Measurements from ENCODE around the gene CAMKK2.
"Not testable (repeated sequence)": the region's sequence is repeated elsewhere in the genome, so short reads cannot be mapped to it uniquely, and the experiment has no call there.

Gene CAMKK2

DNA sequence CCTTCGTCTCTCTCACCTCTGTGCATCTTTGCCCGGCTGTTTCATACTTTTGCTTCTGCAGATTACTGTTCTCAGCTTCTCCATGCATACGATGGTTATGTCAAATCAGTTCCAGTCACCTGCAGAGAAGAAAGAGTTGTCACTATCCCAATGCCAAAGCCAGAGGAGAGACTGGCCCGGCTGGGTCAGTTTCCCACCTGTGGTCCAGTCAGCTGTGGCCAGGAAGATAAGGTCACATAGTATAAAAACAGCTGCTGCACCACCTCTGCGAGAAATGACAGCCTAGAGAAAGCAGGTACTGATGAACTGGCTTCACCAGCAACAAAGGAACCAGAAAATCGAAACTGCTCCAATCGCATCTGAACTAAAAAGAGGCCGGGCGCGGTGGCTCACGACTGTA is 93.0 kb downstream of the CAMKK2 start:
- Histone ChIP-seq H3K36me3 (ENCODE audit: control insufficient read depth, low read length) (no peaks in the 10 kb centered on the region), H3K4me3 (ENCODE audit: low read length) (no peak overlapping the region), H3K4me1 (ENCODE audit: control insufficient read depth, low read length) (no peaks in the 10 kb centered on the region), H4K20me1 (ENCODE audit: control insufficient read depth, insufficient read depth, low read depth, low read length) (no peaks in the 10 kb centered on the region), H3K9me3 (ENCODE audit: control insufficient read depth, insufficient read depth, low read length) (no peaks in the 10 kb centered on the region), H3K4me2 (ENCODE audit: low read length) (no peak overlapping the region), H3F3A (ENCODE audit: control insufficient read depth, insufficient read depth) (no peaks in the 10 kb centered on the region), H3K79me2 (ENCODE audit: control insufficient read depth, low read length) (no peaks in the 10 kb centered on the region), H3K9me2 (replicated peaks; ENCODE audit: control insufficient read depth, low read length) (no peaks in the 10 kb centered on the region), H3K27me3 (ENCODE audit: control insufficient read depth, low read length) (peaks cover 3% of the 10 kb centered on the region; the same call in 1 of the 2 replicates), H3K27ac (ENCODE audit: low read depth, low read length) (no peak overlapping the region)
- TF ChIP-seq, protein P1, sequence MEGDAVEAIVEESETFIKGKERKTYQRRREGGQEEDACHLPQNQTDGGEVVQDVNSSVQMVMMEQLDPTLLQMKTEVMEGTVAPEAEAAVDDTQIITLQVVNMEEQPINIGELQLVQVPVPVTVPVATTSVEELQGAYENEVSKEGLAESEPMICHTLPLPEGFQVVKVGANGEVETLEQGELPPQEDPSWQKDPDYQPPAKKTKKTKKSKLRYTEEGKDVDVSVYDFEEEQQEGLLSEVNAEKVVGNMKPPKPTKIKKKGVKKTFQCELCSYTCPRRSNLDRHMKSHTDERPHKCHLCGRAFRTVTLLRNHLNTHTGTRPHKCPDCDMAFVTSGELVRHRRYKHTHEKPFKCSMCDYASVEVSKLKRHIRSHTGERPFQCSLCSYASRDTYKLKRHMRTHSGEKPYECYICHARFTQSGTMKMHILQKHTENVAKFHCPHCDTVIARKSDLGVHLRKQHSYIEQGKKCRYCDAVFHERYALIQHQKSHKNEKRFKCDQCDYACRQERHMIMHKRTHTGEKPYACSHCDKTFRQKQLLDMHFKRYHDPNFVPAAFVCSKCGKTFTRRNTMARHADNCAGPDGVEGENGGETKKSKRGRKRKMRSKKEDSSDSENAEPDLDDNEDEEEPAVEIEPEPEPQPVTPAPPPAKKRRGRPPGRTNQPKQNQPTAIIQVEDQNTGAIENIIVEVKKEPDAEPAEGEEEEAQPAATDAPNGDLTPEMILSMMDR (IDR thresholded peaks at IDR 0.05; ENCODE audit: low read depth, low read length, poor library complexity, severe bottlenecking): no peak
- TF ChIP-seq EZH2phosphoT487 (IDR thresholded peaks at IDR 0.05; ENCODE audit: borderline replicate concordance, low read length): no peak

DNA sequence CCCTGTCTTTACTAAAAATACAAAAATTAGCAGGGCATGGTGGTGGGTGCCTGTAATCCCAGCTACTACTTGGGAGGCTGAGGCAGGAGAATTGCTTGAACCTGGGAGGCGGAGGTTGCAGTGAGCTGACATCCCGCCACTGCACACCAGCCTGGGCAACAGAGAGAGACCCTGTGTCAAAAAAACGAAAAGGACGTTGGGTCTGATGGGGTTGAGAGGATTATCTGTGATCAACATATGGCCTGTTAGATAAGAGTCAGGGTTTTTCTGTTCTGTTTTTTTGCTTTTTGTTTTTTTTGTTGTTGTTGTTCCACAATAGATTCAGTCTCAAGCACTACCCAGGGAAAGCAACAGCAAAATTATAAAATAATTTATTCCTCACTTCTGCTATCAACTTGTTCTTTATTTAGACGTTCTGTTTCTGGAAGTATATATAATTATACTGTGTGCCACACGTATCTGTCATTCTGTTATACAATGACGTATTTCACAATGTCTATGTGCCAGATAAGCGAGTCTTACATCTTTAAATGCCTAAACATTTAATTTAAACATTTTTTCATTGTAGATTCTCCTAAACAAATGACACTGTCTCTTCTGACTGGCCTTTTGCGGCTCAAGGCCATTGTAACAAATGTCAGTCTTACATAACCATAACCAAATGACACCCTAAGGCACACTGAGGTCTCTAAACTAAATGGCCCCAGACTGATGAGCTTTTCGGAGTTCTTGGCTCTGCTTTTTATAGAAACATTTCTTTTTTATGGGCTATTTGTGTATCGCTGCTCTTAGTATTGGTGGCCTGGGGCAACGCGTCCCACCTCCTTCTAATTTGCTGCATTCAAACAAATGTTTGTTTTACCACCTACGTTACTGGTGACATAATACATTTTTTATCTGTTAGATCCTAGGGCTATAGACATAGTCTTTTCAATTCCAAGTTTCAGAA is 93.8 kb downstream of the CAMKK2 start:
- peaks cover 4% of the 10 kb centered on the region for H3K27me3 ChIP-seq (ENCODE audit: control insufficient read depth, low read length)
- no peak for TF ChIP-seq EZH2phosphoT487 (IDR thresholded peaks at IDR 0.05; ENCODE audit: borderline replicate concordance, low read length)
- TF ChIP-seq, protein P1 (IDR thresholded peaks at IDR 0.05; ENCODE audit: low read depth, low read length, poor library complexity, severe bottlenecking): no peak
- no peaks in the 10 kb centered on the region for H4K20me1 ChIP-seq (ENCODE audit: control insufficient read depth, insufficient read depth, low read depth, low read length)
- H3K79me2 ChIP-seq (ENCODE audit: control insufficient read depth, low read length): no peaks in the 10 kb centered on the region
- no peaks in the 10 kb centered on the region for H3K9me3 ChIP-seq (ENCODE audit: control insufficient read depth, insufficient read depth, low read length)
- no peaks in the 10 kb centered on the region for H3K36me3 ChIP-seq (ENCODE audit: control insufficient read depth, low read length)
- H3K9me2 ChIP-seq (replicated peaks; ENCODE audit: control insufficient read depth, low read length): no peaks in the 10 kb centered on the region
- H3K4me3 ChIP-seq (ENCODE audit: low read length): no peak overlapping the region
- no peaks in the 10 kb centered on the region for H3K4me1 ChIP-seq (ENCODE audit: control insufficient read depth, low read length)
- no peaks in the 10 kb centered on the region for H3F3A ChIP-seq (ENCODE audit: control insufficient read depth, insufficient read depth)
- H3K27ac ChIP-seq (ENCODE audit: low read depth, low read length): no peak overlapping the region
- no peak overlapping the region for H3K4me2 ChIP-seq (ENCODE audit: low read length)

DNA sequence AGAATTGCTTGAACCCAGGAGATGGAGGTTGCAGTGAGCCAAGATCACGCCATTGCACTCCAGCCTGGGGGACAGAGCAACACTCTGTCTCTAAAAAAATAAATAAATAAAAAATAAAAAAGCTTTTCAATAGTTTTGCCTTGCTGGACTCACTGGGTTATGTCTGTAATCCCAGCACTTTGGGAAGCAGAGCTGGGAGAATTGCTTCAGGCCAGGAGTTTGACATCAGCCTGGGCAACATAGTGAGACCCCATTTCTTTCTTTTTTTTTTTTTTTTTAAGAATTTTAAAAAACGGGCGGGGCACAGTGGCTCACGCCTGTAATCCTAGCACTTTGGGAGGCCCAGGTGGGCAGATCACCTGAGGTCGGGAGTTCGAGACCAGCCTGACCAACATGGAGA is 95.4 kb downstream of the CAMKK2 start:
- not testable (repeated sequence) for H4K20me1 ChIP-seq (ENCODE audit: control insufficient read depth, insufficient read depth, low read depth, low read length); H3K4me1 ChIP-seq (ENCODE audit: control insufficient read depth, low read length); H3K27ac ChIP-seq (ENCODE audit: low read depth, low read length); H3K27me3 ChIP-seq (ENCODE audit: control insufficient read depth, low read length); H3K4me3 ChIP-seq (ENCODE audit: low read length); H3K36me3 ChIP-seq (ENCODE audit: control insufficient read depth, low read length); H3K79me2 ChIP-seq (ENCODE audit: control insufficient read depth, low read length); H3K9me2 ChIP-seq (replicated peaks; ENCODE audit: control insufficient read depth, low read length); H3K4me2 ChIP-seq (ENCODE audit: low read length); H3F3A ChIP-seq (ENCODE audit: control insufficient read depth, insufficient read depth); H3K9me3 ChIP-seq (ENCODE audit: control insufficient read depth, insufficient read depth, low read length)

DNA sequence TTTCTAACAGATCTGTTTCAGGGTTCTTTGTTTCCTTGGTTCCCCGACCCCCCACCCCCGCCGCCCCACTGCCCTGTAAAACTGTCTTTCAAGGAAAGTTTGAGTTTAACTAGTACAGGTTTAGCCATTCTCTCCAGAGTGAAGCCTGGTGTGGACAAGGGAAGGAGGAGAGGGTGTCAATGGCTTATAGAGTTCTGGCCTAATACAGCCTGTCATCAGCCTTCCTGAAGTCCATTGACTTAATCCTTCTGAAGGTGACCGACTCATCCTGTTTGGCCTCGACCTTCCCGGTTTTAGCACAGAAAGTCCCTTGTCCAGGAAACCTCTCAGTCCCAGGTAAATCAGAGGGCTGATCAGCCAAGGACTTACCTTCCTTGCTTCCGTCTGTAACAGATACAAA is 97.6 kb downstream of the CAMKK2 start:
- no peaks in the 10 kb centered on the region for H3K9me3 ChIP-seq (ENCODE audit: control insufficient read depth, insufficient read depth, low read length)
- H3K36me3 ChIP-seq (ENCODE audit: control insufficient read depth, low read length): no peaks in the 10 kb centered on the region
- H4K20me1 ChIP-seq (ENCODE audit: control insufficient read depth, insufficient read depth, low read depth, low read length): no peaks in the 10 kb centered on the region
- no peaks in the 10 kb centered on the region for H3F3A ChIP-seq (ENCODE audit: control insufficient read depth, insufficient read depth)
- peaks cover 7% of the 10 kb centered on the region for H3K4me1 ChIP-seq (ENCODE audit: control insufficient read depth, low read length)
- H3K79me2 ChIP-seq (ENCODE audit: control insufficient read depth, low read length): no peaks in the 10 kb centered on the region
- H3K27ac ChIP-seq (ENCODE audit: low read depth, low read length): no peak overlapping the region
- no peak overlapping the region for H3K4me3 ChIP-seq (ENCODE audit: low read length)
- H3K9me2 ChIP-seq (replicated peaks; ENCODE audit: control insufficient read depth, low read length): no peaks in the 10 kb centered on the region
- H3K27me3 ChIP-seq (ENCODE audit: control insufficient read depth, low read length): peaks cover 8% of the 10 kb centered on the region
- TF ChIP-seq, protein P1 (IDR thresholded peaks at IDR 0.05; ENCODE audit: low read depth, low read length, poor library complexity, severe bottlenecking): no peak
- no peak for TF ChIP-seq EZH2phosphoT487 (IDR thresholded peaks at IDR 0.05; ENCODE audit: borderline replicate concordance, low read length)
- no peak overlapping the region for H3K4me2 ChIP-seq (ENCODE audit: low read length)

Data from DOHH2 (cell line).